ENCODE measurements around the gene CRTC3. TPM values are rescaled to one million over a fixed set of nuclear protein-coding genes. Genes with fewer than 3 reads are reported as not detected.

The CRTC3 gene
- total RNA-seq, 1 experiment from 2014 or later, result 3.9 TPM

DNA sequence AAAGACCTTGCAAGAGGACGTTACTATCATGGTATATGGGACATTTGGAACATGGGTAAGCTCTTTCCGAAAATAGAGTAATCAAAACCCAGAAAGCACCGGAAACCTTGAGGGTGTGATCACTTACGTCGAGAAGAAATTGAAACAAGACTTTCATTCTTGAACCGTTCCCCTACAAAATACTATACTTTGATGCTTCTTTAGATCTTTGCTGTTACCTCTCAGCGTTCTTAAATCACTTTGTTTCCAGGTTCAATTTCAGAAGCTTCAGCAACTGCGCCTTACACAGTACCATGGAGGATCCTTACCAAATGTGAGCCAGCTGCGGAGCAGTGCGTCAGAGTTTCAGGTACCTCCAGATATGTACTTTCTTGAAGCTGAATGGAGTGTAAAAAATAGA lies 10.1 kb downstream of the CRTC3 start:
- no peak overlapping the region for H2AFZ ChIP-seq (ENCODE audit: low read length)
- H3K56ac ChIP-seq (ENCODE audit: insufficient read length, low read depth, low read length), result no peak overlapping the region
- no CpG with 5 or more reads among the region's 10 CpGs for WGBS (ENCODE audit: extremely low coverage, insufficient read length, low lambda C conversion rate)
- H3K4me3 Mint-ChIP-seq, result no peak overlapping the region
- H3K9me3 ChIP-seq (ENCODE audit: control insufficient read depth, low read depth, low read length), result no peaks in the 10 kb centered on the region
- H3K4me1 ChIP-seq (ENCODE audit: insufficient read depth, low read length), result no peaks in the 10 kb centered on the region
- H2BK15ac ChIP-seq (ENCODE audit: low read depth, low read length), result no peak overlapping the region
- no peak overlapping the region for H4K91ac ChIP-seq (ENCODE audit: insufficient read length, low read depth, low read length)
- no peak overlapping the region for H2BK12ac ChIP-seq (ENCODE audit: insufficient read length, low read depth, low read length)
- H4K5ac ChIP-seq (ENCODE audit: insufficient read length, low read depth, low read length), result no peak overlapping the region
- H3K4me2 ChIP-seq (ENCODE audit: insufficient read depth, insufficient read length, low read length), result no peak overlapping the region
- no peak overlapping the region for H2AK5ac ChIP-seq (ENCODE audit: insufficient read length, low read length)
- H3K36me3 Mint-ChIP-seq (ENCODE audit: insufficient read depth in 1 of 3, low read depth in 3 of 3), result no peaks in the 10 kb centered on the region
- H4K8ac ChIP-seq (replicated peaks; ENCODE audit: insufficient read length, low read depth, low read length), result no peak overlapping the region
- H3K23ac ChIP-seq (ENCODE audit: insufficient read length, low read depth, low read length), result no peak overlapping the region
- H3K9me3 Mint-ChIP-seq, result no peaks in the 10 kb centered on the region
- H3K23me2 ChIP-seq (ENCODE audit: insufficient read length, low read depth, low read length, poor library complexity, severe bottlenecking), result no peaks in the 10 kb centered on the region
- H3K27me3 ChIP-seq (ENCODE audit: insufficient read depth, low read length), result no peaks in the 10 kb centered on the region
- no peak overlapping the region for H2BK5ac ChIP-seq (ENCODE audit: insufficient read length, low read length)
- no peak for DNase-seq
- H3K79me1 ChIP-seq (ENCODE audit: insufficient read depth, low read depth, low read length, poor library complexity, severe bottlenecking), result no peaks in the 10 kb centered on the region
- no peak overlapping the region for H3K27ac Mint-ChIP-seq
- no peak for TF ChIP-seq CTCF (conservative IDR thresholded peaks at IDR 0.05)
- no peak overlapping the region for H3K9ac ChIP-seq (ENCODE audit: extremely low read depth, insufficient read length, low read length)
- no peak overlapping the region for H3K27ac ChIP-seq (ENCODE audit: insufficient read length, low read depth, low read length)
- peaks cover 0 to 3% of the 10 kb centered on the region in 2 experiments; a peak in 1 of 4 replicates for H3K4me1 Mint-ChIP-seq
- no peak overlapping the region for H3K4ac ChIP-seq (ENCODE audit: low read depth, low read length)
- no peaks in the 10 kb centered on the region for H3K79me2 ChIP-seq (ENCODE audit: insufficient read depth, low read length)
- no peak overlapping the region for H3K18ac ChIP-seq (ENCODE audit: insufficient read length, low read depth, low read length)
- H2BK120ac ChIP-seq (ENCODE audit: low read depth, low read length, poor library complexity, severe bottlenecking), result no peak overlapping the region
- H3K27me3 Mint-ChIP-seq (ENCODE audit: low read depth), result peaks cover 4% of the 10 kb centered on the region; the same call in 1 of the 2 replicates
- no peak overlapping the region for H3K14ac ChIP-seq (ENCODE audit: insufficient read depth, low read length)
- H3T11ph ChIP-seq (ENCODE audit: low read length), result no peak overlapping the region
- no peak overlapping the region for H2BK20ac ChIP-seq (ENCODE audit: low read depth, low read length, poor library complexity, severe bottlenecking)
- no peaks in the 10 kb centered on the region for H4K20me1 ChIP-seq (ENCODE audit: control insufficient read depth, insufficient read depth, insufficient read length)
